ENCODE results near the gene STUM.

STUM gene

GRCh38 chr1:226580625-226581270 is 32.2 kb downstream of the STUM start:
- Histone ChIP-seq H3K27me3 (ENCODE audit: control insufficient read depth in 3 of 3, insufficient read depth in 3 of 3, low read depth in 1 of 3, low read length in 3 of 3) (peaks cover 0 to 22% (median 0%) of the 10 kb centered on the region in 3 experiments), H4K8ac (ENCODE audit: low read depth, low read length) (no peak overlapping the region), H3K14ac (ENCODE audit: low read length) (no peak overlapping the region), H2AFZ (ENCODE audit: low read length) (no peak overlapping the region), H3K79me1 (ENCODE audit: low read depth, low read length) (no peaks in the 10 kb centered on the region), H2BK5ac (ENCODE audit: low read length) (no peak overlapping the region), H3K23ac (ENCODE audit: low read depth, low read length, poor library complexity) (no peak overlapping the region), H3K4me1 (ENCODE audit: control insufficient read depth in 2 of 2, insufficient read depth in 1 of 2, low read depth in 1 of 2, low read length in 2 of 2) (peaks cover 5 to 11% of the 10 kb centered on the region in 2 donors), H3K9ac (ENCODE audit: low read depth, low read length, poor library complexity) (no peak overlapping the region), H2AK5ac (ENCODE audit: low read depth, low read length) (no peak overlapping the region), H3K9me3 (replicated peaks in 1 of 2; ENCODE audit: control insufficient read depth in 2 of 2, insufficient read depth in 1 of 2, low read depth in 1 of 2, low read length in 2 of 2) (no peaks in the 10 kb centered on the region), H3K4ac (ENCODE audit: low read length) (no peak overlapping the region), H3K18ac (ENCODE audit: low read length) (no peak overlapping the region), H2BK120ac (ENCODE audit: low read depth, low read length) (no peak overlapping the region), H4K91ac (ENCODE audit: low read depth, low read length, poor library complexity) (no peak overlapping the region), H3K4me2 (ENCODE audit: insufficient read depth, low read length, poor library complexity, severe bottlenecking) (no peak overlapping the region), H2BK12ac (ENCODE audit: low read length) (no peak overlapping the region), H3K27ac (replicated peaks; ENCODE audit: low read length) (no peak overlapping the region), H3K36me3 (replicated peaks in 1 of 2; ENCODE audit: control insufficient read depth in 2 of 2, insufficient read depth in 2 of 2, low read length in 2 of 2) (no peaks in the 10 kb centered on the region), H2BK15ac (ENCODE audit: low read length) (no peak overlapping the region), H3K4me3 (ENCODE audit: low read length in 2 of 2) (no peak overlapping the region)
- no CpG with 5 or more reads among the region's 6 CpGs for WGBS, 2 donors (ENCODE audit: extremely low coverage in 2 of 2, insufficient read length in 2 of 2, insufficient replicate concordance in 1 of 2)
- DNase-seq (ENCODE audit: low spot score) = no peak

GRCh38 chr1:226581650-226582330 is 33.2 kb downstream of the STUM start:
- H3K4me1 ChIP-seq (ENCODE audit: control insufficient read depth in 2 of 2, insufficient read depth in 1 of 2, low read depth in 1 of 2, low read length in 2 of 2) = peaks cover 5 to 11% of the 10 kb centered on the region in 2 donors
- peaks cover 0 to 22% (median 0%) of the 10 kb centered on the region in 3 experiments for H3K27me3 ChIP-seq (ENCODE audit: control insufficient read depth in 3 of 3, insufficient read depth in 3 of 3, low read depth in 1 of 3, low read length in 3 of 3)
- H2BK120ac ChIP-seq (ENCODE audit: low read depth, low read length) = no peak overlapping the region
- no peak overlapping the region for H3K9ac ChIP-seq (ENCODE audit: low read depth, low read length, poor library complexity)
- no peak overlapping the region for H3K4ac ChIP-seq (ENCODE audit: low read length)
- peak overlapping the region; percentile 37 for H3K23ac ChIP-seq (ENCODE audit: low read depth, low read length, poor library complexity)
- no peak overlapping the region for H3K18ac ChIP-seq (ENCODE audit: low read length)
- H3K4me3 ChIP-seq (ENCODE audit: low read length in 2 of 2) = no peak overlapping the region
- no peaks in the 10 kb centered on the region for H3K36me3 ChIP-seq (replicated peaks in 1 of 2; ENCODE audit: control insufficient read depth in 2 of 2, insufficient read depth in 2 of 2, low read length in 2 of 2)
- no CpG with 5 or more reads among the region's 8 CpGs for WGBS, 2 donors (ENCODE audit: extremely low coverage in 2 of 2, insufficient read length in 2 of 2, insufficient replicate concordance in 1 of 2)
- DNase-seq (ENCODE audit: low spot score) = no peak
- H2AK5ac ChIP-seq (ENCODE audit: low read depth, low read length) = no peak overlapping the region
- H3K14ac ChIP-seq (ENCODE audit: low read length) = no peak overlapping the region
- no peaks in the 10 kb centered on the region for H3K9me3 ChIP-seq (replicated peaks in 1 of 2; ENCODE audit: control insufficient read depth in 2 of 2, insufficient read depth in 1 of 2, low read depth in 1 of 2, low read length in 2 of 2)
- H2BK12ac ChIP-seq (ENCODE audit: low read length) = no peak overlapping the region
- no peak overlapping the region for H3K4me2 ChIP-seq (ENCODE audit: insufficient read depth, low read length, poor library complexity, severe bottlenecking)
- H3K79me1 ChIP-seq (ENCODE audit: low read depth, low read length) = no peaks in the 10 kb centered on the region
- no peak overlapping the region for H4K8ac ChIP-seq (ENCODE audit: low read depth, low read length)
- H2BK15ac ChIP-seq (ENCODE audit: low read length) = no peak overlapping the region
- H2BK5ac ChIP-seq (ENCODE audit: low read length) = no peak overlapping the region
- H2AFZ ChIP-seq (ENCODE audit: low read length) = no peak overlapping the region
- no peak overlapping the region for H3K27ac ChIP-seq (replicated peaks; ENCODE audit: low read length)
- no peak overlapping the region for H4K91ac ChIP-seq (ENCODE audit: low read depth, low read length, poor library complexity)

GRCh38 chr1:226582966-226583365 is 34.4 kb downstream of the STUM start:
- H2BK12ac ChIP-seq (ENCODE audit: low read length) = no peak overlapping the region
- WGBS, 2 donors (ENCODE audit: extremely low coverage in 2 of 2, insufficient read length in 2 of 2, insufficient replicate concordance in 1 of 2) = no CpG with 5 or more reads among the region's 3 CpGs
- H3K4me2 ChIP-seq (ENCODE audit: insufficient read depth, low read length, poor library complexity, severe bottlenecking) = no peak overlapping the region
- H3K79me1 ChIP-seq (ENCODE audit: low read depth, low read length) = no peaks in the 10 kb centered on the region
- no peak overlapping the region for H3K18ac ChIP-seq (ENCODE audit: low read length)
- no peak overlapping the region for H3K27ac ChIP-seq (replicated peaks; ENCODE audit: low read length)
- no peak overlapping the region for H3K4ac ChIP-seq (ENCODE audit: low read length)
- no peak for DNase-seq (ENCODE audit: low spot score)
- no peak overlapping the region for H2AK5ac ChIP-seq (ENCODE audit: low read depth, low read length)
- H3K9ac ChIP-seq (ENCODE audit: low read depth, low read length, poor library complexity) = no peak overlapping the region
- no peak overlapping the region for H3K4me3 ChIP-seq (ENCODE audit: low read length in 2 of 2)
- H2BK5ac ChIP-seq (ENCODE audit: low read length) = no peak overlapping the region
- no peak overlapping the region for H2BK15ac ChIP-seq (ENCODE audit: low read length)
- H2BK120ac ChIP-seq (ENCODE audit: low read depth, low read length) = no peak overlapping the region
- peaks cover 0 to 27% (median 0%) of the 10 kb centered on the region in 3 experiments for H3K27me3 ChIP-seq (ENCODE audit: control insufficient read depth in 3 of 3, insufficient read depth in 3 of 3, low read depth in 1 of 3, low read length in 3 of 3)
- H3K9me3 ChIP-seq (replicated peaks in 1 of 2; ENCODE audit: control insufficient read depth in 2 of 2, insufficient read depth in 1 of 2, low read depth in 1 of 2, low read length in 2 of 2) = no peaks in the 10 kb centered on the region
- H2AFZ ChIP-seq (ENCODE audit: low read length) = no peak overlapping the region
- no peak overlapping the region for H3K14ac ChIP-seq (ENCODE audit: low read length)
- no peak overlapping the region for H4K8ac ChIP-seq (ENCODE audit: low read depth, low read length)
- H3K4me1 ChIP-seq (ENCODE audit: control insufficient read depth in 2 of 2, insufficient read depth in 1 of 2, low read depth in 1 of 2, low read length in 2 of 2) = peaks cover under 1% of the 10 kb centered on the region in 2 donors
- no peak overlapping the region for H3K23ac ChIP-seq (ENCODE audit: low read depth, low read length, poor library complexity)
- H4K91ac ChIP-seq (ENCODE audit: low read depth, low read length, poor library complexity) = no peak overlapping the region
- H3K36me3 ChIP-seq (replicated peaks in 1 of 2; ENCODE audit: control insufficient read depth in 2 of 2, insufficient read depth in 2 of 2, low read length in 2 of 2) = no peaks in the 10 kb centered on the region

- Histone ChIP-seq H3K4me3 (ENCODE audit: low read length in 2 of 2) (no peak overlapping the region), H3K18ac (ENCODE audit: low read length) (no peak overlapping the region), H2AK5ac (ENCODE audit: low read depth, low read length) (no peak overlapping the region), H3K14ac (ENCODE audit: low read length) (no peak overlapping the region), H4K91ac (ENCODE audit: low read depth, low read length, poor library complexity) (no peak overlapping the region), H2BK15ac (ENCODE audit: low read length) (no peak overlapping the region), H3K27ac (replicated peaks; ENCODE audit: low read length) (no peak overlapping the region), H2BK12ac (ENCODE audit: low read length) (no peak overlapping the region), H3K4me1 (ENCODE audit: control insufficient read depth in 2 of 2, insufficient read depth in 1 of 2, low read depth in 1 of 2, low read length in 2 of 2) (no peaks in the 10 kb centered on the region), H3K4ac (ENCODE audit: low read length) (no peak overlapping the region), H4K8ac (ENCODE audit: low read depth, low read length) (no peak overlapping the region), H2BK5ac (ENCODE audit: low read length) (no peak overlapping the region), H2AFZ (ENCODE audit: low read length) (no peak overlapping the region), H3K4me2 (ENCODE audit: insufficient read depth, low read length, poor library complexity, severe bottlenecking) (no peak overlapping the region), H3K9me3 (replicated peaks in 1 of 2; ENCODE audit: control insufficient read depth in 2 of 2, insufficient read depth in 1 of 2, low read depth in 1 of 2, low read length in 2 of 2) (no peaks in the 10 kb centered on the region), H3K27me3 (ENCODE audit: control insufficient read depth in 3 of 3, insufficient read depth in 3 of 3, low read depth in 1 of 3, low read length in 3 of 3) (peaks cover 0 to 26% (median 0%) of the 10 kb centered on the region in 3 experiments), H3K9ac (ENCODE audit: low read depth, low read length, poor library complexity) (no peak overlapping the region), H3K36me3 (replicated peaks in 1 of 2; ENCODE audit: control insufficient read depth in 2 of 2, insufficient read depth in 2 of 2, low read length in 2 of 2) (no peaks in the 10 kb centered on the region), H3K23ac (ENCODE audit: low read depth, low read length, poor library complexity) (no peak overlapping the region), H2BK120ac (ENCODE audit: low read depth, low read length) (no peak overlapping the region), H3K79me1 (ENCODE audit: low read depth, low read length) (no peaks in the 10 kb centered on the region)
- DNase-seq (ENCODE audit: low spot score) = no peak
- no CpG with 5 or more reads among the region's 3 CpGs for WGBS, 2 donors (ENCODE audit: extremely low coverage in 2 of 2, insufficient read length in 2 of 2, insufficient replicate concordance in 1 of 2)
These were observed 35.6 kb downstream of the STUM start for GRCh38 chr1:226584164-226584563.

Data from neuronal stem cell (in vitro differentiated cells).